B cell (primary cell): ENCODE results near the gene VSIG10.

Source experiments
- EZH2 ChIP-seq: IDR thresholded peaks from 2 replicates; pipeline ENCODE4 v1.6.1; 2012; ENCODE audit warnings: borderline replicate concordance, low read depth, mild to moderate bottlenecking, moderate library complexity, low read length; ENCODE audit not compliant: insufficient read depth, poor library complexity, severe bottlenecking
- TF ChIP-seq, protein P1 (sequence below): fragments of 200-600 bp; IDR thresholded peaks from one replicate; pipeline ENCODE4 v1.8.0; 2022; ENCODE audit warnings: antibody characterized with exemption, mild to moderate bottlenecking

DNA sequence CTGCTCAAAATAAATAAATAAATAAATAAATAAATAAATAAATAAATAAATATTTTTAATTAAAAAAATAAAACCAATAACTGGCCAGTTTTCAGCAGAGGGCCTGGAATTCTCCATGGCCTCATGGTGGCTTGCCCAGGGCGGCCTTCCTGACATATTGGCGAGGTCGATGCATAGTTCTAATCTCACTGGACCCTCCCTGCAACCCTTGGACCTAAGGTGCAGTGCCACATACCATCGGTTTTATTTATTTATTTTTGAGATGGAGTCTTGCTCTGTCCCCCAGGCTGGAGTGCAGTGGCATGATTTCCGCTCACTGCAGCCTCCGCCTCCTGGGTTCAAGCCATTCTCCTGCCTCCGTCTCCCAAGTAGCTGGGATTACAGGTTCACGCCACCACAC lies 3.9 kb upstream of the VSIG10 start:
- no peak for TF ChIP-seq EZH2
- TF ChIP-seq, protein P1, sequence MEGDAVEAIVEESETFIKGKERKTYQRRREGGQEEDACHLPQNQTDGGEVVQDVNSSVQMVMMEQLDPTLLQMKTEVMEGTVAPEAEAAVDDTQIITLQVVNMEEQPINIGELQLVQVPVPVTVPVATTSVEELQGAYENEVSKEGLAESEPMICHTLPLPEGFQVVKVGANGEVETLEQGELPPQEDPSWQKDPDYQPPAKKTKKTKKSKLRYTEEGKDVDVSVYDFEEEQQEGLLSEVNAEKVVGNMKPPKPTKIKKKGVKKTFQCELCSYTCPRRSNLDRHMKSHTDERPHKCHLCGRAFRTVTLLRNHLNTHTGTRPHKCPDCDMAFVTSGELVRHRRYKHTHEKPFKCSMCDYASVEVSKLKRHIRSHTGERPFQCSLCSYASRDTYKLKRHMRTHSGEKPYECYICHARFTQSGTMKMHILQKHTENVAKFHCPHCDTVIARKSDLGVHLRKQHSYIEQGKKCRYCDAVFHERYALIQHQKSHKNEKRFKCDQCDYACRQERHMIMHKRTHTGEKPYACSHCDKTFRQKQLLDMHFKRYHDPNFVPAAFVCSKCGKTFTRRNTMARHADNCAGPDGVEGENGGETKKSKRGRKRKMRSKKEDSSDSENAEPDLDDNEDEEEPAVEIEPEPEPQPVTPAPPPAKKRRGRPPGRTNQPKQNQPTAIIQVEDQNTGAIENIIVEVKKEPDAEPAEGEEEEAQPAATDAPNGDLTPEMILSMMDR, result no peak
